ENCODE results near the gene LRRC8C.

Gene LRRC8C

GRCh38 chr1:89728381-89728780 is 95.5 kb downstream of the LRRC8C start:
- no peaks in the 10 kb centered on the region for H3K9me2 ChIP-seq (ENCODE audit: low read depth, low read length)
- H3K36me3 ChIP-seq (ENCODE audit: insufficient read depth, low read length) = no peaks in the 10 kb centered on the region
- H3K4me1 ChIP-seq (ENCODE audit: insufficient read depth, low read length, severe bottlenecking) = no peaks in the 10 kb centered on the region
- H2AFZ ChIP-seq (ENCODE audit: low read length) = no peak overlapping the region
- H3K27ac ChIP-seq (ENCODE audit: low read depth, low read length, poor library complexity, severe bottlenecking) = no peak overlapping the region
- H3K27me3 ChIP-seq (ENCODE audit: insufficient read depth, low read length) = no peaks in the 10 kb centered on the region; the same call in 1 of the 2 replicates
- no peak overlapping the region for H3K4me3 ChIP-seq (ENCODE audit: low read depth, low read length, poor library complexity, severe bottlenecking)
- H3K79me2 ChIP-seq (ENCODE audit: insufficient read depth, low read length) = no peaks in the 10 kb centered on the region
- H3K4me2 ChIP-seq (ENCODE audit: low read length) = no peak overlapping the region
- H4K20me1 ChIP-seq (ENCODE audit: insufficient read depth, low read length) = no peaks in the 10 kb centered on the region
- no peaks in the 10 kb centered on the region for H3F3A ChIP-seq (ENCODE audit: insufficient read depth, low read length)
- TF ChIP-seq EZH2 (IDR thresholded peaks at IDR 0.05; ENCODE audit: borderline replicate concordance, low read length) = no peak
- TF ChIP-seq CTCF (IDR thresholded peaks at IDR 0.05; ENCODE audit: low read length) = no peak
- no peak overlapping the region for H3K9ac ChIP-seq (ENCODE audit: low read length)
- H3K9me3 ChIP-seq (ENCODE audit: low read length) = 0 out of 2 replicates have a peak, but pooled peaks cover 3% of the 10 kb centered on the region

GRCh38 chr1:89732206-89732605 is 99.3 kb downstream of the LRRC8C start:
- no peaks in the 10 kb centered on the region for H3K79me2 ChIP-seq (ENCODE audit: insufficient read depth, low read length)
- no peaks in the 10 kb centered on the region for H3K9me2 ChIP-seq (ENCODE audit: low read depth, low read length)
- H3K9me3 ChIP-seq (ENCODE audit: low read length) = 0 out of 2 replicates have a peak, but pooled peaks cover 3% of the 10 kb centered on the region
- H3K9ac ChIP-seq (ENCODE audit: low read length) = no peak overlapping the region
- H3K4me3 ChIP-seq (ENCODE audit: low read depth, low read length, poor library complexity, severe bottlenecking) = no peak overlapping the region
- no peak overlapping the region for H2AFZ ChIP-seq (ENCODE audit: low read length)
- H3F3A ChIP-seq (ENCODE audit: insufficient read depth, low read length) = no peaks in the 10 kb centered on the region
- H3K4me2 ChIP-seq (ENCODE audit: low read length) = no peak overlapping the region
- H3K27me3 ChIP-seq (ENCODE audit: insufficient read depth, low read length) = no peaks in the 10 kb centered on the region; the same call in 1 of the 2 replicates
- H3K4me1 ChIP-seq (ENCODE audit: insufficient read depth, low read length, severe bottlenecking) = no peaks in the 10 kb centered on the region
- H4K20me1 ChIP-seq (ENCODE audit: insufficient read depth, low read length) = no peaks in the 10 kb centered on the region
- no peak overlapping the region for H3K27ac ChIP-seq (ENCODE audit: low read depth, low read length, poor library complexity, severe bottlenecking)
- no peak for TF ChIP-seq EZH2 (IDR thresholded peaks at IDR 0.05; ENCODE audit: borderline replicate concordance, low read length)
- TF ChIP-seq CTCF (IDR thresholded peaks at IDR 0.05; ENCODE audit: low read length) = no peak
- H3K36me3 ChIP-seq (ENCODE audit: insufficient read depth, low read length) = no peaks in the 10 kb centered on the region

- Histone ChIP-seq H3K4me2 (ENCODE audit: low read length) (no peak overlapping the region), H3K9ac (ENCODE audit: low read length) (no peak overlapping the region), H4K20me1 (ENCODE audit: insufficient read depth, low read length) (no peaks in the 10 kb centered on the region), H2AFZ (ENCODE audit: low read length) (no peak overlapping the region), H3K36me3 (ENCODE audit: insufficient read depth, low read length) (no peaks in the 10 kb centered on the region), H3K27me3 (ENCODE audit: insufficient read depth, low read length) (no peaks in the 10 kb centered on the region; the same call in 1 of the 2 replicates), H3K4me3 (ENCODE audit: low read depth, low read length, poor library complexity, severe bottlenecking) (no peak overlapping the region), H3K9me3 (ENCODE audit: low read length) (0 out of 2 replicates have a peak, but pooled peaks cover 3% of the 10 kb centered on the region), H3K9me2 (ENCODE audit: low read depth, low read length) (no peaks in the 10 kb centered on the region), H3F3A (ENCODE audit: insufficient read depth, low read length) (no peaks in the 10 kb centered on the region), H3K27ac (ENCODE audit: low read depth, low read length, poor library complexity, severe bottlenecking) (no peak overlapping the region), H3K4me1 (ENCODE audit: insufficient read depth, low read length, severe bottlenecking) (no peaks in the 10 kb centered on the region), H3K79me2 (ENCODE audit: insufficient read depth, low read length) (no peaks in the 10 kb centered on the region)
- no peak for TF ChIP-seq EZH2 (IDR thresholded peaks at IDR 0.05; ENCODE audit: borderline replicate concordance, low read length)
- TF ChIP-seq CTCF (IDR thresholded peaks at IDR 0.05; ENCODE audit: low read length) = no peak
These were observed 99.8 kb downstream of the LRRC8C start for GRCh38 chr1:89732643-89733222.

Data from OCI-LY1 (cell line).